HCT116 (cell line): ENCODE data around the gene CLPTM1L.

Source experiments
- CEBPB ChIP-seq: IDR thresholded peaks from 2 replicates; pipeline ENCODE4 v1.6.1; 2012; ENCODE audit warnings: low read depth
- EGR1 ChIP-seq: IDR thresholded peaks from 2 replicates; pipeline ENCODE4 v1.6.1; 2012; ENCODE audit warnings: low read depth
- EZH2 ChIP-seq: fragments of 200-600 bp; sonication (generic); IDR thresholded peaks from 2 replicates; pipeline ENCODE4 v1.6.1; 2017; ENCODE audit warnings: antibody characterized with exemption, mixed run types
- MAX ChIP-seq: IDR thresholded peaks from 2 replicates; pipeline ENCODE4 v1.6.1; 2012
- POLR2A ChIP-seq: IDR thresholded peaks from 2 replicates; pipeline ENCODE4 v1.7.0; 2011; ENCODE audit warnings: borderline replicate concordance; ENCODE audit not compliant: insufficient read depth, insufficient read length; ENCODE audit errors: extremely low read depth
- POLR2AphosphoS5 ChIP-seq: IDR thresholded peaks from 2 replicates; pipeline ENCODE4 v1.6.1; 2011; ENCODE audit warnings: mild to moderate bottlenecking, low read depth, low read length, moderate library complexity
- RAD21 ChIP-seq: IDR thresholded peaks from 2 replicates; pipeline ENCODE4 v1.6.1; 2012; ENCODE audit warnings: low read depth, mild to moderate bottlenecking
- REST ChIP-seq: IDR thresholded peaks from 2 replicates; pipeline ENCODE4 v1.6.1; 2012; ENCODE audit warnings: low read depth
- SIN3A ChIP-seq: IDR thresholded peaks from 2 replicates; pipeline ENCODE4 v1.6.1; 2012; ENCODE audit warnings: low read depth
- SP1 ChIP-seq: IDR thresholded peaks from 2 replicates; pipeline ENCODE4 v1.6.1; 2012; ENCODE audit warnings: low read depth
- SRF ChIP-seq: IDR thresholded peaks from 2 replicates; pipeline ENCODE4 v1.6.1; 2012; ENCODE audit warnings: low read depth
- ZBTB33 ChIP-seq: IDR thresholded peaks from 2 replicates; pipeline ENCODE4 v1.6.1; 2011; ENCODE audit warnings: mild to moderate bottlenecking, low read length, moderate library complexity; ENCODE audit not compliant: insufficient replicate concordance; ENCODE audit errors: extremely low read depth
- TF ChIP-seq, protein P1 (sequence below), 3 experiments: fragments of 200-600 bp in 1 of 3; sonication (generic) in 1 of 3; IDR thresholded peaks in 2 of 3; conservative IDR thresholded peaks in 1 of 3; 2 replicates each; pipeline ENCODE4 v1.5.1; 2012 to 2017; ENCODE audit warnings: low read depth in 2 of 3, low read length in 2 of 3, antibody characterized with exemption in 1 of 3, borderline replicate concordance in 1 of 3, control low read depth in 1 of 3, mild to moderate bottlenecking in 1 of 3, mixed read lengths in 1 of 3, mixed run types in 1 of 3, moderate library complexity in 1 of 3; ENCODE audit not compliant: insufficient read depth in 1 of 3

- TF ChIP-seq POLR2A (no peak), RAD21 (no peak), ZBTB33 (no peak), EZH2 (no peak), SP1 (no peak), POLR2AphosphoS5 (no peak), MAX (no peak), CEBPB (no peak), REST (no peak), EGR1 (no peak), SIN3A (no peak), SRF (no peak)
- TF ChIP-seq, protein P1, sequence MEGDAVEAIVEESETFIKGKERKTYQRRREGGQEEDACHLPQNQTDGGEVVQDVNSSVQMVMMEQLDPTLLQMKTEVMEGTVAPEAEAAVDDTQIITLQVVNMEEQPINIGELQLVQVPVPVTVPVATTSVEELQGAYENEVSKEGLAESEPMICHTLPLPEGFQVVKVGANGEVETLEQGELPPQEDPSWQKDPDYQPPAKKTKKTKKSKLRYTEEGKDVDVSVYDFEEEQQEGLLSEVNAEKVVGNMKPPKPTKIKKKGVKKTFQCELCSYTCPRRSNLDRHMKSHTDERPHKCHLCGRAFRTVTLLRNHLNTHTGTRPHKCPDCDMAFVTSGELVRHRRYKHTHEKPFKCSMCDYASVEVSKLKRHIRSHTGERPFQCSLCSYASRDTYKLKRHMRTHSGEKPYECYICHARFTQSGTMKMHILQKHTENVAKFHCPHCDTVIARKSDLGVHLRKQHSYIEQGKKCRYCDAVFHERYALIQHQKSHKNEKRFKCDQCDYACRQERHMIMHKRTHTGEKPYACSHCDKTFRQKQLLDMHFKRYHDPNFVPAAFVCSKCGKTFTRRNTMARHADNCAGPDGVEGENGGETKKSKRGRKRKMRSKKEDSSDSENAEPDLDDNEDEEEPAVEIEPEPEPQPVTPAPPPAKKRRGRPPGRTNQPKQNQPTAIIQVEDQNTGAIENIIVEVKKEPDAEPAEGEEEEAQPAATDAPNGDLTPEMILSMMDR (IDR thresholded peaks at IDR 0.05 in 2 of 3, conservative IDR thresholded peaks at IDR 0.05 in 1 of 3; ENCODE audit: borderline replicate concordance in 1 of 3, insufficient read depth in 1 of 3, low read depth in 2 of 3, low read length in 2 of 3): no peak
Observed at GRCh38 chr5:1312206-1312605, 32.7 kb downstream of the CLPTM1L start.
